Left hindlimb (tissue), 1 donor: ENCODE measurements around the gene CSF2.

Experiments
- DNase-seq: peaks from one replicate; pipeline ENCODE4 v3.0.0-alpha.2; 2018

The CSF2 gene

GRCh38 chr5:132055441-132055807 is 18.2 kb upstream of the CSF2 start:
- DNase-seq: no peak

- no peak for DNase-seq
These were observed 17.6 kb upstream of the CSF2 start for GRCh38 chr5:132055808-132056609.

- DNase-seq: no peak
These were observed 16.7 kb upstream of the CSF2 start for GRCh38 chr5:132056610-132057497.

- DNase-seq: no peak
These were observed 15.9 kb upstream of the CSF2 start for GRCh38 chr5:132057498-132058255.

GRCh38 chr5:132058646-132059042 is 14.9 kb upstream of the CSF2 start:
- no peak for DNase-seq

- DNase-seq: no peak
These were observed 14.4 kb upstream of the CSF2 start for GRCh38 chr5:132059043-132059695.

GRCh38 chr5:132059696-132060500 is 13.7 kb upstream of the CSF2 start:
- no peak for DNase-seq

DNA sequence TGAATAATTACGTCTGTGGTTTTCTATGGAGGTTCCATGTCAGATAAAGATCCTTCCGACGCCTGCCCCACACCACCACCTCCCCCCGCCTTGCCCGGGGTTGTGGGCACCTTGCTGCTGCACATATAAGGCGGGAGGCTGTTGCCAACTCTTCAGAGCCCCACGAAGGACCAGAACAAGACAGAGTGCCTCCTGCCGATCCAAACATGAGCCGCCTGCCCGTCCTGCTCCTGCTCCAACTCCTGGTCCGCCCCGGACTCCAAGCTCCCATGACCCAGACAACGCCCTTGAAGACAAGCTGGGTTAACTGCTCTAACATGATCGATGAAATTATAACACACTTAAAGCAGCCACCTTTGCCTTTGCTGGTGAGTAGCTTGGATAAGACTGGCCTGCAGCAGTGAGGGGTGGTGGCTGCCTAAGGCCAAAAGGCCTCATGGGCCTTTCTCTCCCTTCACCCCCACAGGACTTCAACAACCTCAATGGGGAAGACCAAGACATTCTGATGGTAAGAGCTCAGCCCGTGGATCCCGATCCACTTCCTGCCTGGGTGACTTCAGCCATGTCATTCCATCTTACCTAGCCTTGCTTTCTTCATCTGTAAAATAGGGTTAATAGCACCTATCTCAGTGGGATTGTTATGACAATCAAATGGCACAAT is 13.0 kb upstream of the CSF2 start, which contains the start of gene IL3:
IL3 (plus strand) TSS at position 155 of the 661 bp plus-strand sequence; CDS start at position 207, 52 bp downstream.
- no peak for DNase-seq

- DNase-seq: peak; percentile 59
These were observed 10.3 kb upstream of the CSF2 start for GRCh38 chr5:132063090-132063911.

DNA sequence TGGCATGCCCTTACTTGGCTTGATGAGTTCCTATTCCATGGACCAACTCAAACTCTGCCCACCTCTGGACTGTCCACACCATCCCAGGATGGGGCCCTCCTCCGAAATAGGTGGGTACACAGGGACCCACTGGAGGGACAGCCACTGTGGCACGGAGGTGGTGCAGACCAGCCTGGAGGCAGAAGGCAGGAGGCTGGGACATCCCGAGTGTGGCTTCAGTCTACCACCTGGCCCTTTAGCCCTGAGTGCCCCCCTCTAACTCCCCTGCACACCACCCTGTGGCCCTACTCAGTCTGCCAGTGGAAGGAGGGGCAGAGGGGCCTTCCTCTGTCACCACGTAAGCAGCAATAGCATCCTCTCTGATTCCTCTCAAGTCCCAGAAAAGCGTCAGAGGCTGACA is 9.4 kb upstream of the CSF2 start:
- no peak for DNase-seq

DNA sequence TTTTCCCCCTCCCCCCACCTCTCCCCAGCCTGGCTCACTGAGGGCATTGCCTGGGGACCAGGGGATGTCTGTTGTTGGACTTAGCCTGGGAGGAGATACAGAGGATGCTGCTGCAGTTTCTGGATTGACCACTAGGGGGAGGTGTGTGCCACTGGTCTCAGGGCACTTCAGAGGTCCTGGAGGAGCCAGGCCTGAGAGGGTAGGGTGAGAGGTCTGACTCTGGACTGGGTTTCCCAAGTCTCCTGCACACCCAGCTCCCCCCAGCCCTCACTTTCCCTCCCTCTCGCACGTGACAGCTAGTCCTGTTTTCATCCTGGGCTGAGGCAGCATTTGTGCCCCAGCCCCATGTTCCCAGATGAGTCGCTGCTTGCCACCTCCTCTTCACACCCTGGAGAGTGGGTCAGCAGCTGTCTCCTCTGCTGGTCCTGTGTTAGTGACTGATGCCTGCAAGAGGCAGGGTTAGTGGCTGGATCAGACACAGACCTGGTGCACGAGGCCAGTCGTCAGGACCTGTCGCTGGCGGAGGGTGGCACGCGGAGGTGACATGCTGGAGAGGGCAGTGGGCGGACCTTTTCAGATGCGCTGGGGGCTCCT is 8.8 kb upstream of the CSF2 start:
- peak; percentile 73 for DNase-seq

- DNase-seq: no peak
These were observed 8.1 kb upstream of the CSF2 start for GRCh38 chr5:132065351-132065937.

- no peak for DNase-seq
These were observed 7.5 kb upstream of the CSF2 start for GRCh38 chr5:132065951-132066701.

GRCh38 chr5:132066871-132067270 is 6.7 kb upstream of the CSF2 start:
- no peak for DNase-seq

DNA sequence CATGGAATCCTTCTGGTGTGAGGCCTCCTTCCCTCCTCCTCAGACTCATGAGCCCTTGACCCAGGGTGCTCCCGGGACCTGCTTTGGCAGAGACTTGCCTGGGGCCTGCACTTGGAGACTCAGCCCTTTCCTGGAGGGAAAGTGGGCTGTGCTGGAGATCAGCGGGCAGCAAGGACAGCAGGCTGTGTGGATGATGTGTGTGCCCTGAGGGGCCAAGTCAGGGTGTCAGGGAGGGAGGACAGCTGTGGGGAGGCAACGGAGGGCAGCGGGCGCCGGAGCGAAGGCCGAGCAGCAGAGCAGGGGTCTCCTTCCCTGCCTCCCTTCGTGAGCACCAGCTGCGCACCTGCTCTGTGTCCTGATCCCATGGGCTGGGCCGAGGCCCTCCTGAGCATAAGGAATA is 6.1 kb upstream of the CSF2 start:
- no peak for DNase-seq

DNA sequence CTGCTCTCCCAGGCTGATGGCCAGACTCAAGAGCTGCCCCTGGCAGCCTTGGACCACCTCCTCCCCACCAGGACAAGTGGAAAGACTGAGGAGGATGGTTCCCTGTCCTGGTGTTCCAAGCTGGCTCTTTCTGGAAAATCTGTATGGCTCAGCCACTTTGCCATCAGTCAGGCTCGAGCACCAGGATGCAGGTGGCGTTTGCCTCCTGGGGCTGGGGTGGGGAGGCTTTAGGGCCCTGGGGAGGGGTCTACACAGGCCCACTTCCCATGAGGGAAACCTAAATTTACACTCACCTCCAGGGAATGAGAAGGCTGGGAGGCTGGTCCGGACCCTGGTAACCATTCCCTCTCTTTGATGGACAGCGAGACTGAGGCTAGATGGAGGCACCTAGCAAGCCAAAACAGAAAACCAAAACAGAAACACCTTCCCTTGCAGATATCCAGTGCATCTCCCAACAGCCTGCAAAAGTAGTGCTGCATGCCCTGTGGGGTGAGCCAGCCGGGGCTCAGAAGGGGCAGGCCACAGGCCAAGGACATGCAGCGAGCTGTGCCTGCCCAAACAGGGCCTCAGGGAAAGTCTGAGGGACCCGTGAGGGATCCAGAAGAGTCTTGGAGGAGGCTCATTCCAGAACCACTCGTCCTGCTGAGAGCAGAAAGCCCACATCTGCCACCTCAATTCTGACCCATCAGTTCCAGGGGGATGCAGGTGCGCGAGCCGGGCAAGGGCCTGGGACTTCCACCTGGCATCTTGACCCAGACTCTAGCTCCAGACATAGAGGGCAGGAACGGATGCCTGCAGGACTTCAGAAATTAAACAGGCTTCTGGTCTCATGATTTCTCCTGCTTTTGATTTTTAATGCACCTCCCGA is 5.4 kb upstream of the CSF2 start:
- no peak for DNase-seq

- no peak for DNase-seq
These were observed 4.0 kb upstream of the CSF2 start for GRCh38 chr5:132069561-132069960.

- no peak for DNase-seq
These were observed 3.6 kb upstream of the CSF2 start for GRCh38 chr5:132069994-132070393.
